OCI-LY7 (cell line): ENCODE results near the gene RPL27.

ENCODE experiments used
- EZH2phosphoT487 ChIP-seq: fragments of 200-600 bp; sonication (generic); IDR thresholded peaks from 2 replicates; pipeline ENCODE4 v1.6.1; 2018; ENCODE audit warnings: low read depth, borderline replicate concordance, mild to moderate bottlenecking, mixed run types, antibody characterized with exemption, low read length, moderate library complexity, mixed read lengths
- TF ChIP-seq, protein P1 (sequence below): fragments of 200-600 bp; sonication (generic); conservative IDR thresholded peaks from 2 replicates; pipeline ENCODE4 v1.5.1; 2014; ENCODE audit warnings: mild to moderate bottlenecking, antibody characterized with exemption, low read length, moderate library complexity, mixed read lengths

DNA sequence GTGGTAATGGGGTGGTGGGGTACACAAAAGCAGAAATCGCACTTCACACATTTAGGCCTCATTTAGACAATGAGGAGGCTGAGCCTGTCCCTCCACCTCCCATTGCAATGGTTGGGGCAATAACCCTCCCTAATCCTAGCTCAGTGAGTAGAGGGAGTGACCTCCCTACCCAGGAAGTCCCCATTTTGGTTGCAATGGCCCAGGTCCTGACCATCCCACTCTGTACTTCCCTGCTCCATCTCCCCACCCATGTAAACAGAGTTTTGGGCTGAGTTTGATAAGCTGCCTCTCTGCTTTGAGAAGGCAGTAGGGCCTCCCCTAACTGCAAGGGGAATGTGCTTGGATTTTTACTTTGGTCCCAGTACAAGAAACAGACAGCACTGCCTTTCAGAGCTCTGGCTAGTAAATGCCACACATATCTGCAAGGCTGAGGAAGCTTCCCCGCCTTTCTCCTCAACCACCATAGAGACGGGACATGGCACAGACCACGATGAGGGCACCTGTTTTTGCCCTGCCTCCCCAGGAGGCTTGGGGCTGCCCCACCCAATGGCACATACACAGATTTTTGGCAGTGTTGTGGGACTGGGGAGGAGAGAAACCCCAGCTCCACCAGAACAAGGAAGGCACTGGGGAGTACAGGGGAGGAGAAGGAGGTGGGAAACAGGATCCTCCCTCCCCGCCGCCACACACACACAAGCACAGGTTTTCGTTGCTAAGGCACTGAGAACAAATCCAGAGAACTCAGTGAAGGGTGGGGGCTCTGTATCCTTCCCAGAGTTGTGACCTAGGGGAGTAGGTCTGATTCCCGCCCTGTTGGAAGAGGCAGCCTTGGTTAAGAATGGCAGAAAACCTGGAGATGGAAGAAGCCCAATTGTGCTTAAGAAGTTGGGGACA, 16.7 kb downstream of the RPL27 start:
- TF ChIP-seq, protein P1, sequence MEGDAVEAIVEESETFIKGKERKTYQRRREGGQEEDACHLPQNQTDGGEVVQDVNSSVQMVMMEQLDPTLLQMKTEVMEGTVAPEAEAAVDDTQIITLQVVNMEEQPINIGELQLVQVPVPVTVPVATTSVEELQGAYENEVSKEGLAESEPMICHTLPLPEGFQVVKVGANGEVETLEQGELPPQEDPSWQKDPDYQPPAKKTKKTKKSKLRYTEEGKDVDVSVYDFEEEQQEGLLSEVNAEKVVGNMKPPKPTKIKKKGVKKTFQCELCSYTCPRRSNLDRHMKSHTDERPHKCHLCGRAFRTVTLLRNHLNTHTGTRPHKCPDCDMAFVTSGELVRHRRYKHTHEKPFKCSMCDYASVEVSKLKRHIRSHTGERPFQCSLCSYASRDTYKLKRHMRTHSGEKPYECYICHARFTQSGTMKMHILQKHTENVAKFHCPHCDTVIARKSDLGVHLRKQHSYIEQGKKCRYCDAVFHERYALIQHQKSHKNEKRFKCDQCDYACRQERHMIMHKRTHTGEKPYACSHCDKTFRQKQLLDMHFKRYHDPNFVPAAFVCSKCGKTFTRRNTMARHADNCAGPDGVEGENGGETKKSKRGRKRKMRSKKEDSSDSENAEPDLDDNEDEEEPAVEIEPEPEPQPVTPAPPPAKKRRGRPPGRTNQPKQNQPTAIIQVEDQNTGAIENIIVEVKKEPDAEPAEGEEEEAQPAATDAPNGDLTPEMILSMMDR: no peak
- TF ChIP-seq EZH2phosphoT487: no peak
